GM23338 (cell line): Measurements from ENCODE around the gene ZNRD2. TPM values are rescaled to one million over a fixed set of nuclear protein-coding genes. Genes with fewer than 3 reads are reported as not detected.
A peak's percentile ranks its signal among the peaks of the same experiment; 100 is the strongest.

Source experiments
- ATAC-seq: fragments of 200-7000 bp; cut with Tn5 transposase; 3 replicates; pipeline ENCODE4 v1.9.1; 2020
- DNase-seq: peaks from one replicate; pipeline ENCODE4 v3.0.0-alpha.2; 2015; ENCODE audit warnings: low spot score
- H2AFZ ChIP-seq: fragments of 200-600 bp; sonication (generic); 2 replicates; pipeline ENCODE4 v1.8.0; 2016; ENCODE audit warnings: antibody characterized with exemption, mild to moderate bottlenecking, moderate library complexity
- H3F3A ChIP-seq: fragments of 200-600 bp; sonication (generic); replicated peaks from 2 replicates; pipeline ENCODE4 v1.8.0; 2017; ENCODE audit warnings: antibody characterized with exemption, mixed run types, low read depth
- H3K27ac ChIP-seq: fragments of 200-600 bp; sonication (generic); 2 replicates; pipeline ENCODE4 v1.6.1; 2016; ENCODE audit warnings: low read depth
- H3K27me3 ChIP-seq: fragments of 200-600 bp; sonication (generic); 2 replicates; pipeline ENCODE4 v1.8.0; 2016; ENCODE audit warnings: mild to moderate bottlenecking, mixed run types, moderate library complexity; ENCODE audit not compliant: insufficient read depth
- H3K36me3 ChIP-seq: fragments of 200-600 bp; sonication (generic); 2 replicates; pipeline ENCODE4 v1.8.0; 2016; ENCODE audit warnings: mild to moderate bottlenecking; ENCODE audit not compliant: insufficient read depth
- H3K4me1 ChIP-seq: fragments of 200-600 bp; sonication (generic); 2 replicates; pipeline ENCODE4 v1.8.0; 2016; ENCODE audit warnings: mild to moderate bottlenecking, moderate library complexity; ENCODE audit not compliant: insufficient read depth
- H3K4me2 ChIP-seq: fragments of 200-600 bp; sonication (generic); 2 replicates; pipeline ENCODE4 v1.7.1; 2017; ENCODE audit warnings: mixed run types
- H3K4me3 ChIP-seq: fragments of 200-600 bp; sonication (generic); 2 replicates; pipeline ENCODE4 v1.6.1; 2016; ENCODE audit warnings: mixed run types
- H3K79me2 ChIP-seq: fragments of 200-600 bp; sonication (generic); replicated peaks from 2 replicates; pipeline ENCODE4 v1.8.0; 2017; ENCODE audit warnings: mild to moderate bottlenecking; ENCODE audit not compliant: insufficient read depth
- H3K9me2 ChIP-seq: fragments of 200-600 bp; sonication (generic); 2 replicates; pipeline ENCODE4 v1.8.0; 2017; ENCODE audit not compliant: insufficient read depth
- H4K20me1 ChIP-seq: fragments of 200-600 bp; sonication (generic); replicated peaks from 2 replicates; pipeline ENCODE4 v1.8.0; 2017; ENCODE audit warnings: mild to moderate bottlenecking; ENCODE audit not compliant: insufficient read depth
- H3K27ac Mint-ChIP-seq: 2 replicates; pipeline ENCODE4 v1.8.0; 2020; ENCODE audit warnings: inconsistent platforms, mild to moderate bottlenecking, moderate library complexity, mixed read lengths
- H3K27me3 Mint-ChIP-seq: 3 replicates; pipeline ENCODE4 v1.8.0; 2022; ENCODE audit warnings: low read depth, mild to moderate bottlenecking, moderate library complexity, mixed read lengths, inconsistent platforms; ENCODE audit not compliant: insufficient read depth, poor library complexity
- H3K36me3 Mint-ChIP-seq: 3 replicates; pipeline ENCODE4 v1.8.0; 2021; ENCODE audit warnings: low read depth, mild to moderate bottlenecking, inconsistent platforms, moderate library complexity, mixed read lengths
- H3K4me1 Mint-ChIP-seq: 3 replicates; pipeline ENCODE4 v1.8.0; 2020; ENCODE audit warnings: mild to moderate bottlenecking, inconsistent platforms, mixed read lengths
- H3K4me3 Mint-ChIP-seq: 3 replicates; pipeline ENCODE4 v1.8.0; 2021; ENCODE audit warnings: moderate library complexity, mild to moderate bottlenecking, inconsistent platforms, mixed read lengths
- H3K9me3 Mint-ChIP-seq: 3 replicates; pipeline ENCODE4 v1.8.0; 2020; ENCODE audit warnings: moderate library complexity, mild to moderate bottlenecking, inconsistent platforms, mixed read lengths
- ETS1 ChIP-seq: IDR thresholded peaks from 2 replicates; pipeline ENCODE4 v1.6.1; 2016; ENCODE audit warnings: antibody characterized with exemption
- JUNB ChIP-seq: IDR thresholded peaks from one replicate; pipeline ENCODE4 v1.6.1; 2016; ENCODE audit warnings: antibody characterized with exemption; ENCODE audit not compliant: unreplicated experiment
- NANOG ChIP-seq: IDR thresholded peaks from 2 replicates; pipeline ENCODE4 v1.6.1; 2016; ENCODE audit warnings: antibody characterized with exemption, borderline replicate concordance
- POLR2AphosphoS5 ChIP-seq: IDR thresholded peaks from 2 replicates; pipeline ENCODE4 v1.6.1; 2016; ENCODE audit warnings: antibody characterized with exemption, low read depth
- STAT1 ChIP-seq: IDR thresholded peaks from one replicate; pipeline ENCODE4 v1.6.1; 2016; ENCODE audit warnings: antibody characterized with exemption; ENCODE audit not compliant: unreplicated experiment
- ZNF114 ChIP-seq: fragments of 250-450 bp; sonication (Bioruptor Pico); IDR thresholded peaks from 2 replicates; pipeline ENCODE4 v1.5.0; 2020; ENCODE audit warnings: mild to moderate bottlenecking, moderate library complexity
- ZNF331 ChIP-seq: fragments of 250-450 bp; sonication (Bioruptor Pico); IDR thresholded peaks from 2 replicates; pipeline ENCODE4 v1.5.0; 2020; ENCODE audit warnings: low read depth, mild to moderate bottlenecking, moderate library complexity
- polyA plus RNA-seq: library from polyadenylated mRNA; unstranded; fragments of >200 nt; fragmentation: Nextera tagmentation; extraction: Ambion mirVana; gene quantifications from 2 replicates; pipeline ENCODE4 v1.2.1, GENCODE V29; 2016
- total RNA-seq: library from RNA; depleted of rRNA; stranded (reverse); fragments of >200 nt; shearing (Covaris generic); gene quantifications from 2 replicates; pipeline ENCODE4 v1.2.3, GENCODE V29; 2014
- TF ChIP-seq, protein P1 (sequence below), 2 experiments: fragments of 200-600 bp in 1 of 2; sonication (generic) in 1 of 2; conservative IDR thresholded peaks; 2 replicates each; pipeline versions ENCODE4 v1.5.1 to v1.6.1; 2016 to 2017; ENCODE audit warnings: antibody characterized with exemption in 2 of 2, low read depth in 2 of 2, mild to moderate bottlenecking in 2 of 2, moderate library complexity in 1 of 2

ZNRD2 gene
- total and polyA plus RNA-seq, 2 experiments from 2014 or later, result 78.6 to 148 TPM

DNA sequence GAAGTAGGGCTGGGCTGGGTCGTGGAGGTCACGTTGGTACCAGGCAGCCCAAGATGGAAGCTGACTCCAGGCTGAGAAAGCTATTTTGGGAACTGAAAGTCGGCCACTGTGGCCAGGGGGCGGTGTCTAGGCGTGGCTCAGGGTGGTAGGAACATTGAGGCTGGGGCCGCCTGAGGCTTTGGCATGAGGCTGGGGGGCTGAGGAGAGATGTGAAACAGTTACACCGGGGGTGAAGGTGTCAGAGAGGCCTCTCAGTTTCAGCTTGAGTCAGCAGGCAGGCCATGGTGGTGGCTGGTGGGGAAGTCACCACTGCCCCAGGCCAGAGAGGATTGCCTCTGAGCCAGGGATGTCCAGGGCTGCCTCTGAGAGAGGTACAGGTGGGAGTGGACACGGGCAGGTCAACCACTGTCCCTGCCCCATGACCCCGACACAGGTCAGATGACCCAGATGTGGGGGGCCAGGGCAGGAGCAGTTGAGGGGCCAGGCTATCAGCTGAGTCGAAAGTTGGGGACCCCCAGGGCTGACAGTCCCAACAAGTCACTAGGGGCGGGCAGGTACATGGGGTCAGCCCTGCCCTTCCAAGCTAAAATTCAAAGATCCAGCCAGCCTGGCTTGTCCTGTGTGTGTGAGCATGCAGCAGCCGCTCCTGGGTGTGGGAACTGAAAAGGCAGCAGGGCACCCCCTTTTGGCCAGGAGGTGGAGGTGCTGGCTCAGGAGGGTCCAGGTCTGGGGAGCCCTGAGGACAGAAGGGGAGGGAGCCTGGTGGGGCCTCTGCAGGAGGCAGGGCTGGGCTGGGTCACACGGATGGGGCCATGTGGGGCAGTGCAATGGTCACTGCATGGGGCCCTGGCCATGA lies 18.1 kb downstream of the ZNRD2 start:
- Mint-ChIP-seq H3K4me1 (peaks cover 26% of the 10 kb centered on the region), H3K27ac (no peak overlapping the region), H3K9me3 (no peaks in the 10 kb centered on the region), H3K27me3 (peaks cover 66% of the 10 kb centered on the region), H3K4me3 (no peak overlapping the region), H3K36me3 (peaks cover 2% of the 10 kb centered on the region; the same call in 1 of the 3 replicates)
- ATAC-seq (peak; percentile 51), DNase-seq (peak; percentile 88)
- peaks cover 30% of the 10 kb centered on the region for H3F3A ChIP-seq
- H3K79me2 ChIP-seq, result no peaks in the 10 kb centered on the region
- no peak for TF ChIP-seq NANOG
- TF ChIP-seq, protein P1, sequence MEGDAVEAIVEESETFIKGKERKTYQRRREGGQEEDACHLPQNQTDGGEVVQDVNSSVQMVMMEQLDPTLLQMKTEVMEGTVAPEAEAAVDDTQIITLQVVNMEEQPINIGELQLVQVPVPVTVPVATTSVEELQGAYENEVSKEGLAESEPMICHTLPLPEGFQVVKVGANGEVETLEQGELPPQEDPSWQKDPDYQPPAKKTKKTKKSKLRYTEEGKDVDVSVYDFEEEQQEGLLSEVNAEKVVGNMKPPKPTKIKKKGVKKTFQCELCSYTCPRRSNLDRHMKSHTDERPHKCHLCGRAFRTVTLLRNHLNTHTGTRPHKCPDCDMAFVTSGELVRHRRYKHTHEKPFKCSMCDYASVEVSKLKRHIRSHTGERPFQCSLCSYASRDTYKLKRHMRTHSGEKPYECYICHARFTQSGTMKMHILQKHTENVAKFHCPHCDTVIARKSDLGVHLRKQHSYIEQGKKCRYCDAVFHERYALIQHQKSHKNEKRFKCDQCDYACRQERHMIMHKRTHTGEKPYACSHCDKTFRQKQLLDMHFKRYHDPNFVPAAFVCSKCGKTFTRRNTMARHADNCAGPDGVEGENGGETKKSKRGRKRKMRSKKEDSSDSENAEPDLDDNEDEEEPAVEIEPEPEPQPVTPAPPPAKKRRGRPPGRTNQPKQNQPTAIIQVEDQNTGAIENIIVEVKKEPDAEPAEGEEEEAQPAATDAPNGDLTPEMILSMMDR (conservative IDR thresholded peaks at IDR 0.05; ENCODE audit: low read depth in 2 of 2), result peak; percentile 75 to 91
- H3K4me3 ChIP-seq, result no peak overlapping the region
- peaks cover 13% of the 10 kb centered on the region; the same call in 1 of the 2 replicates for H3K4me1 ChIP-seq
- H3K36me3 ChIP-seq, result no peaks in the 10 kb centered on the region
- H3K27ac ChIP-seq, result no peak overlapping the region
- H2AFZ ChIP-seq, result no peak overlapping the region
- H3K27me3 ChIP-seq, result peaks cover 78% of the 10 kb centered on the region
- H3K4me2 ChIP-seq, result no peak overlapping the region
- no peaks in the 10 kb centered on the region for H3K9me2 ChIP-seq
- no peaks in the 10 kb centered on the region for H4K20me1 ChIP-seq

DNA sequence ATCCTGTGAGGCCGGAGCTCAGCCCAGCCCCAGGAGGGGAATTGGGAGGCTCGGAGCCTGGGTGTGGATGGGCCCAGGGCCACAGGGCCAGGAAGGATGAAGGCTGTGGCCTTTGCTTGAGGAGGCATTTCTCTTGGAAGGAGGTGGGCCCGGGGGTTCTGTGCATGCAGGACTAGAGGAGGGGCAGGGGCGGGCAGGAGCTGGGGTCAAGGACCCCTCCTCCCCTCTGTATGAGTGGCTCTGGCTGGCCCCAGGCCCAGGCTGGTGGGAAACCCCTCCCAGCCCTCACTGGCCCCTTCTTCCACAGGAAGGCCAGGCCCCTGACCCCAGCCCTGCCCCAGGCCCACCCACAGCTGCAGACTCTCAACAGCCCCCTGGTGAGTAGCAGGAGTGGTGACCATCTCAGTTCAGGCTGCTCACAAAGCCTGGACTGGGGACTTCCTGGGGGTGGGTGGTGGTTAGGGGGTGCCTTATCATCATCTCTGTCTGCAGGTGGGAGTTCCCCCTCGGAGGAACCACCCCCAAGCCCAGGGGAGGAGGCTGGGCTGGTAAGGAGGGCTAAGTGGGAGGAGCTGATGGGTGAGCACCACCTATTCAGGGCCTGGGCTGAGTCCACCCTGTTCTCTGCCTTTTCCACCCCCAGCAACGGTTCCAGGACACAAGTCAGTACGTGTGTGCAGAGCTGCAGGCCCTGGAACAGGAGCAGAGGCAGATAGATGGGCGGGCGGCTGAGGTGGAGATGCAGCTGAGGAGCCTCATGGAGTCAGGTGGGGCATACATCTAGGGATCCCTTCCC lies 19.4 kb downstream of the ZNRD2 start:
- Histone ChIP-seq H2AFZ (no peak overlapping the region), H3K4me1 (peaks cover 13% of the 10 kb centered on the region; the same call in 1 of the 2 replicates), H3K27ac (no peak overlapping the region), H3K9me2 (no peaks in the 10 kb centered on the region), H3K27me3 (peaks cover 77% of the 10 kb centered on the region), H4K20me1 (no peaks in the 10 kb centered on the region), H3K4me3 (no peak overlapping the region), H3K79me2 (no peaks in the 10 kb centered on the region), H3F3A (peaks cover 36% of the 10 kb centered on the region), H3K36me3 (no peaks in the 10 kb centered on the region), H3K4me2 (no peak overlapping the region)
- H3K4me3 Mint-ChIP-seq, result no peak overlapping the region
- H3K9me3 Mint-ChIP-seq, result no peaks in the 10 kb centered on the region
- H3K27me3 Mint-ChIP-seq, result peaks cover 61% of the 10 kb centered on the region
- no peak overlapping the region for H3K27ac Mint-ChIP-seq
- H3K36me3 Mint-ChIP-seq, result peaks cover 2% of the 10 kb centered on the region; the same call in 1 of the 3 replicates
- H3K4me1 Mint-ChIP-seq, result peaks cover 26% of the 10 kb centered on the region
- ATAC-seq, result no peak
- DNase-seq, result no peak
- TF ChIP-seq, protein P1 (conservative IDR thresholded peaks at IDR 0.05; ENCODE audit: low read depth in 2 of 2), result no peak
- TF ChIP-seq ZNF331 (CRISPR knock-in tag), result no peak
- TF ChIP-seq JUNB, result no peak
- no peak for TF ChIP-seq ETS1
- no peak for TF ChIP-seq STAT1
- no peak for TF ChIP-seq NANOG
- TF ChIP-seq POLR2AphosphoS5, result no peak
- no peak for TF ChIP-seq ZNF114 (CRISPR knock-in tag)
